ENCODE data around the gene MAGI3.
"Not testable (repeated sequence)": the region's sequence is repeated elsewhere in the genome, so short reads cannot be mapped to it uniquely, and the experiment has no call there.

MAGI3 gene

GRCh38 chr1:113399062-113399583 is 8.8 kb downstream of the MAGI3 start:
- DNase-seq = no peak

- no peak for DNase-seq
These were observed 10.8 kb downstream of the MAGI3 start for GRCh38 chr1:113401067-113401466.

GRCh38 chr1:113401728-113402127 is 11.4 kb downstream of the MAGI3 start:
- DNase-seq = no peak

GRCh38 chr1:113403065-113403464 is 12.8 kb downstream of the MAGI3 start:
- no peak for DNase-seq

- no peak for DNase-seq
These were observed 15.3 kb downstream of the MAGI3 start for GRCh38 chr1:113405573-113405972.

GRCh38 chr1:113406149-113406548 is 15.8 kb downstream of the MAGI3 start:
- DNase-seq = not testable (repeated sequence)

GRCh38 chr1:113409363-113409762 is 19.0 kb downstream of the MAGI3 start:
- DNase-seq = no peak

GRCh38 chr1:113412020-113412419 is 21.7 kb downstream of the MAGI3 start:
- not testable (repeated sequence) for DNase-seq

GRCh38 chr1:113415310-113416070 is 25.2 kb downstream of the MAGI3 start:
- peak; percentile 23 for DNase-seq

GRCh38 chr1:113416071-113416470 is 25.8 kb downstream of the MAGI3 start:
- DNase-seq = not testable (repeated sequence)

GRCh38 chr1:113416496-113416895 is 26.2 kb downstream of the MAGI3 start:
- no peak for DNase-seq

- DNase-seq = no peak
These were observed 32.2 kb downstream of the MAGI3 start for GRCh38 chr1:113422315-113423068.

- DNase-seq = no peak
These were observed 33.5 kb downstream of the MAGI3 start for GRCh38 chr1:113423826-113424225.

GRCh38 chr1:113429461-113430153 is 39.3 kb downstream of the MAGI3 start:
- no peak for DNase-seq

GRCh38 chr1:113433184-113433583 is 42.9 kb downstream of the MAGI3 start:
- no peak for DNase-seq

- DNase-seq = no peak
These were observed 44.0 kb downstream of the MAGI3 start for GRCh38 chr1:113434081-113434873.

GRCh38 chr1:113434874-113435175 is 44.5 kb downstream of the MAGI3 start:
- DNase-seq = no peak

GRCh38 chr1:113437554-113438341 is 47.4 kb downstream of the MAGI3 start:
- no peak for DNase-seq

GRCh38 chr1:113438505-113439276 is 48.4 kb downstream of the MAGI3 start:
- DNase-seq = peak; percentile 34

GRCh38 chr1:113439277-113439670 is 49.0 kb downstream of the MAGI3 start:
- DNase-seq = no peak

GRCh38 chr1:113442131-113442530 is 51.8 kb downstream of the MAGI3 start:
- DNase-seq = no peak
